Measurements from ENCODE around the gene MORN5.
"Not testable (repeated sequence)": the region's sequence is repeated elsewhere in the genome, so short reads cannot be mapped to it uniquely, and the experiment has no call there.

The MORN5 gene

DNA sequence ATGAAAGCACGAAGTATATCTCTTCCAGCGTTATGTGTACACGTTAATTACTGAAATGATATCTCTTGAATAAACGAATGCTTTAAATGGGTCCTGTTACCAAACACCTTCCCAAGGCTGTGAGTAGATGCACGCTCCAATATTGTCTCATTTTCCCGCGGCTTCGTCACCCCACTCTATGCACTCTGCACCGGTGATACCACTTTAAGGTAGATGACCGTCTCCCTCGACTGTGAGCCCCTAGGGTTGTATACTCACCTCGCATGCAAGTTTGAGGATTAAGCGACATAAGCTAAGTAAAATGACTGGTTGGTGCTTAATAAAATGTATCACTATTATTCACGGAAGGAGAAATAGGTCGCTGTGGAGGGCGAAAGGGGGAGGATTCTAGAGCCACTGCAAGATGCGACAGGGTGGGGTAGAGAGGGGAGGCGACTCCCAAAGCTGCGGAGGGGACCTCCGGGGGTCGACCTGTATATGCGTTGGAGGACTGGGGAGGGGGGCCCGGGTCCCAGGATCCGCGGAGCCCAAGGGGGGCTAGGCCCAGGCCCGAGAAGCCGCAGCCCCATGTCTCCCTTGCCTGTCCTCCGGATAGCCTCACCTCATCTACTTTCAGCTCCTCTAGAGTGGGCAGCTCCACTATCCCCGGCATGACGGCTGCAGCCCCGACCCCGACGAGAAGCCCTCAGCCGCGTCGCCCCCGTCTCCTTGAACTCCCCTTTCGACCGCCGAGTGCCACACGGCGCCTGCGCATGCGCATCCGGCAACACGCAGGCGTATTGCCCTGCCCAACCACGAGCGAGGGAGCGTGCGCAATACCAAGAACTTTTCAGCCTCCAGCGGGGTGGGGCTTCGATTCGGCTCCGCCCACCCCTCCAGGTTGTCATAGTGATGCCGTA, at the start of gene MORN5, which contains the start of gene NDUFA8:
Gene MORN5 (plus strand): TSS at position 883 of the 899 bp plus-strand sequence. CDS start 65 bp downstream, outside the sequence.
Gene NDUFA8 (minus strand): TSS at position 754 of the 899 bp plus-strand sequence. CDS start 102 bp downstream, at position 652.
- H3K27ac Mint-ChIP-seq, result peak within 1 kb of the TSS; percentile 99
- ATAC-seq (peak; percentile 94), DNase-seq (peak; percentile 95)
- H3K4me1 Mint-ChIP-seq, result peaks cover 35% of the 10 kb centered on the region
- H3K4me3 Mint-ChIP-seq, result peak within 1 kb of the TSS; percentile 94
- peaks cover 11% of the 10 kb centered on the region for H3K27me3 Mint-ChIP-seq
- H3K9me3 Mint-ChIP-seq, result peaks cover 6% of the 10 kb centered on the region
- H3K36me3 Mint-ChIP-seq (ENCODE audit: low read depth), result peaks cover 8% of the 10 kb centered on the region

- ATAC-seq, result no peak
- Mint-ChIP-seq H3K4me3 (no peak overlapping the region), H3K27ac (no peak overlapping the region), H3K27me3 (no peaks in the 10 kb centered on the region), H3K4me1 (no peaks in the 10 kb centered on the region), H3K9me3 (no peaks in the 10 kb centered on the region), H3K36me3 (ENCODE audit: low read depth) (no peaks in the 10 kb centered on the region)
- DNase-seq, result no peak
These were observed 49.4 kb upstream of the MORN5 start for GRCh38 chr9:122110100-122110833.

DNA sequence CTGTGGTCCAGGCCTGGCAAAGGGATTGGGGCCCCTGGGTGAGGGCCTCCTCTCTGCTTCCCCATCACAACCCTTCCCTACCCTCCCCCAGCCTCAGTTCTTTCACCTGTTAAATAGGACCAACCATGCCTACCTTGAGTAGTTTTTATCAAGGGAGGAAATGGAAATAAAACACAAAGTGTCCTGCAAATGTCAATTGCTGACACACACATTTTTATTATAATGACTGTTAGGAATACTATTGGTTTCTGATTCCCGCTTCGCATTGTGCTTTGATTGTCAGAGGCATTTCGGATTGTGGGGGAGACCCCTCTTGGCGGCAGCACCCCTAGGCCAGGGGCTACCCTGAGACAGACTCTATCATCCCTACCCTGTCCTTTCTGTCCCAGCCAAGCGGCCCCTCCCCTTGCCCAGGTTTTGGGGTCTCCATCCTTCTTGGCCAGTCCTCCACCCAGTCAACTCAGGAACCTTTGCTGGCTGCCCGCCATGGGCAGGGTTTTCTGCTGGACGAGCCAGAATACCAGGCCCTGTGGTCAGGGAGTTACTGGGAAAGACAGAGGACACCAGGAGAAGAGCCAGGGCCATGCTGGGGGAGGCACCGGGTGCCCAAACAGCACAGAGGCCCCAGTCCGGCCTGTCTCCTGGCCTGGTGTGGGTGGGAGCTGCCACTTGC, 48.2 kb upstream of the MORN5 start:
- H3K4me3 Mint-ChIP-seq, result no peak overlapping the region
- H3K36me3 Mint-ChIP-seq (ENCODE audit: low read depth), result no peaks in the 10 kb centered on the region
- H3K27me3 Mint-ChIP-seq, result no peaks in the 10 kb centered on the region
- H3K9me3 Mint-ChIP-seq, result no peaks in the 10 kb centered on the region
- DNase-seq (no peak), ATAC-seq (no peak)
- H3K4me1 Mint-ChIP-seq, result no peaks in the 10 kb centered on the region
- no peak overlapping the region for H3K27ac Mint-ChIP-seq

- Mint-ChIP-seq H3K9me3 (no peaks in the 10 kb centered on the region), H3K4me1 (no peaks in the 10 kb centered on the region), H3K27ac (no peak overlapping the region), H3K4me3 (no peak overlapping the region), H3K27me3 (no peaks in the 10 kb centered on the region), H3K36me3 (ENCODE audit: low read depth) (no peaks in the 10 kb centered on the region)
- no peak for DNase-seq
- ATAC-seq, result no peak
These were observed 47.5 kb upstream of the MORN5 start for GRCh38 chr9:122112238-122112637.

GRCh38 chr9:122113574-122113973, 46.1 kb upstream of the MORN5 start:
- H3K36me3 Mint-ChIP-seq (ENCODE audit: low read depth), result no peaks in the 10 kb centered on the region
- H3K9me3 Mint-ChIP-seq, result no peaks in the 10 kb centered on the region
- H3K4me3 Mint-ChIP-seq, result no peak overlapping the region
- H3K27me3 Mint-ChIP-seq, result no peaks in the 10 kb centered on the region
- ATAC-seq, result no peak
- DNase-seq, result no peak
- H3K27ac Mint-ChIP-seq, result no peak overlapping the region
- H3K4me1 Mint-ChIP-seq, result no peaks in the 10 kb centered on the region

- no peaks in the 10 kb centered on the region for H3K36me3 Mint-ChIP-seq (ENCODE audit: low read depth)
- no peaks in the 10 kb centered on the region for H3K4me1 Mint-ChIP-seq
- DNase-seq (no peak), ATAC-seq (no peak)
- no peak overlapping the region for H3K27ac Mint-ChIP-seq
- H3K4me3 Mint-ChIP-seq, result no peak overlapping the region
- H3K27me3 Mint-ChIP-seq, result no peaks in the 10 kb centered on the region
- no peaks in the 10 kb centered on the region for H3K9me3 Mint-ChIP-seq
These were observed 44.3 kb upstream of the MORN5 start for GRCh38 chr9:122115176-122116035.

DNA sequence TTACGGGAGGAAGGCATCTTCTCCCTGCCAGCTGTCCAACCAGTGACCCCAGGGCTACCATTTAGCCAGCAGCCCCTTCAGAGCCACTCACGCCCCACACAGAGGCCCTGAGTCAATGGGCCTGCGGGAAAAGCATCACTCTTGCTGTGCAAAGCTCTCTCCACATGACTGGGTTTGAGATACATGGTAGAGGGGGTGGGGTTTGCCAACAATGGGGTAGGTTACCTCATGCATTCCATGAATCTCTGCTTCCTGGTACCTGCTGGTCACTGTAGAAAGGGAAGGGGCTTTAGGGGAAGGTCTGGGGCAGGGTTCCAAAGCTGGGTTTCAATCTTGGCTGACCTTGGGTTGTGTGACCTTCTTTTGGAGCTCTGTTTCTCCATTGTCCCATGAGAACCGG, 43.7 kb upstream of the MORN5 start:
- DNase-seq (no peak), ATAC-seq (no peak)
- Mint-ChIP-seq H3K36me3 (ENCODE audit: low read depth) (no peaks in the 10 kb centered on the region), H3K9me3 (no peaks in the 10 kb centered on the region), H3K4me3 (no peak overlapping the region), H3K4me1 (no peaks in the 10 kb centered on the region), H3K27ac (no peak overlapping the region), H3K27me3 (no peaks in the 10 kb centered on the region)

- no peak overlapping the region for H3K4me3 Mint-ChIP-seq
These were observed 43.1 kb upstream of the MORN5 start for GRCh38 chr9:122116448-122117173.

DNA sequence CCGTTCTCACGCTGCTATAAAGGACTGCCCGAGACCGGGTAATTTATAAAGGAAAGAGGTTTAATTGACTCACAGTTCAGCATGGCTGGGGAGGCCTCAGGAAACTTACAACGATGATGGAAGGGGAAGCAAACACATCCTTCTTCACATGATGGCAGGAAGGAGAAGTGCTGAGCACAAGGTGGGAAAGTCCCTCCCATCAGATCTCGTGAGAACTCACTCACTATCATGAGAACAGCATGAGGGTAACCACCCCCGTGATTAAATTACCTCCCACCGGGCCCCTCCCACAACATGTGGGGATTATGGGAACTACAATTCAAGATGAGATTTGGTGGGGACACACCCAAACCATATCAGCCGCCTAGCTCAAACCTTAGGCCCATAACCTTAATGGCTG, 42.5 kb upstream of the MORN5 start:
- H3K9me3 Mint-ChIP-seq; H3K4me3 Mint-ChIP-seq; H3K36me3 Mint-ChIP-seq (ENCODE audit: low read depth); H3K27me3 Mint-ChIP-seq; DNase-seq; H3K27ac Mint-ChIP-seq; H3K4me1 Mint-ChIP-seq; ATAC-seq: not testable (repeated sequence)

More at GRCh38 chr9:122116448-122117173, 43.1 kb upstream of the MORN5 start:
- DNase-seq (no peak), ATAC-seq (no peak)
- Mint-ChIP-seq H3K36me3 (ENCODE audit: low read depth) (no peaks in the 10 kb centered on the region), H3K4me1 (no peaks in the 10 kb centered on the region), H3K27me3 (no peaks in the 10 kb centered on the region), H3K9me3 (no peaks in the 10 kb centered on the region), H3K27ac (no peak overlapping the region)

- Mint-ChIP-seq H3K27ac (no peak overlapping the region), H3K27me3 (no peaks in the 10 kb centered on the region), H3K4me1 (no peaks in the 10 kb centered on the region), H3K4me3 (no peak overlapping the region), H3K9me3 (no peaks in the 10 kb centered on the region), H3K36me3 (ENCODE audit: low read depth) (no peaks in the 10 kb centered on the region)
- ATAC-seq (no peak), DNase-seq (no peak)
These were observed 41.2 kb upstream of the MORN5 start for GRCh38 chr9:122118343-122119165.

DNA sequence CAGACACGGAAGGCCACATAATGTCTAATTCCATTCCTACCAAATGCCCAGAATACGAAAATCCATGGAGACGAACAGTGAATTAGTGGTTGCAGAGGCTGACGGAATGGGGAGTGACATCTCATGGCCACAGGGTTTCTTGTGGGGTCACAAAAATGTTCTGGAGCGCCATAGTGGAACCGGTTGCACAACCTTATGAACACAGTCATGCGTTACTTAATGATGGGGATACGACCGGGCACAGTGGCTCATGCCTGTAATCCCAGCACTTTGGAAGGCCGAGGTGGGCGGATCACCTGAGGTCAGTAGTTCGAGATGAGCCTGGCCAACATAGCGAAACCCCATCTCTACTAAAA, 40.6 kb upstream of the MORN5 start:
- no peak overlapping the region for H3K27ac Mint-ChIP-seq
- H3K27me3 Mint-ChIP-seq, result peaks cover 4% of the 10 kb centered on the region
- no peak overlapping the region for H3K4me3 Mint-ChIP-seq
- DNase-seq (no peak), ATAC-seq (no peak)
- no peaks in the 10 kb centered on the region for H3K4me1 Mint-ChIP-seq
- no peaks in the 10 kb centered on the region for H3K9me3 Mint-ChIP-seq
- H3K36me3 Mint-ChIP-seq (ENCODE audit: low read depth), result no peaks in the 10 kb centered on the region

DNA sequence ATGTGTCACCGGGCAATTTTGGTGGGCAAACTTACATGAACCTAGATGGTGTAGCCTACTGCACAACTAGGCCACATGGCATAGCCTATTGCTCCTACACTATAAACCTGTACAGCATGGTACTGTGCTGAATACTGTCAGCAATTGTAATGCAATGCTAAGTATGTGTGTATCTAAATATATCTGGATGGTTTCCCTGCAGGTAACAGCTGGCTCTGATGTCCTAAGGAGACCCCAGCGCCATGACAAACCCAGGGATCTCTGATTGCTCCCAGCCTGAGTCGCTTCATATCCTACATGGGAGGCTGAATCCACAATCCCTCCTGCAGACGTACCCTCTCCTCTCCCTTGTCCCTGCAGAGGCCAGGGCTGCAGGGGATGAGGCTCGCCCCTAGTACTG, 40.0 kb upstream of the MORN5 start:
- ATAC-seq (no peak), DNase-seq (no peak)
- Mint-ChIP-seq H3K4me3 (no peak overlapping the region), H3K4me1 (no peaks in the 10 kb centered on the region), H3K36me3 (ENCODE audit: low read depth) (no peaks in the 10 kb centered on the region), H3K9me3 (no peaks in the 10 kb centered on the region), H3K27ac (no peak overlapping the region), H3K27me3 (peaks cover 7% of the 10 kb centered on the region)

Measured in activated naive CD8-positive, alpha-beta T cell treated with anti-CD3 and anti-CD28 coated beads, Interleukin-2, amount 50 U/mL, for 24 hours (primary cell).